ENCODE data around the gene CLEC16A. TPM values are rescaled to one million over a fixed set of nuclear protein-coding genes. Genes with fewer than 3 reads are reported as not detected.
A peak's percentile ranks its signal among the peaks of the same experiment; 100 is the strongest.

Gene CLEC16A
- total and polyA plus RNA-seq, 2 donors (not counting 1 experiment from before 2014, with no cell fraction given) = 21.9 to 79.5 TPM

- Histone ChIP-seq H2AFZ (ENCODE audit: insufficient read depth, low read depth, low read length, poor library complexity, severe bottlenecking) (no peak overlapping the region), H3K79me2 (ENCODE audit: control insufficient read depth, insufficient read depth, low read length) (peaks cover 15% of the 10 kb centered on the region), H4K20me1 (ENCODE audit: control insufficient read depth, insufficient read depth, low read length, poor library complexity, severe bottlenecking) (peaks cover 84% of the 10 kb centered on the region), H3K4me1 (ENCODE audit: control insufficient read depth in 2 of 2, insufficient read depth in 2 of 2, low read length in 2 of 2) (peaks cover 24 to 39% of the 10 kb centered on the region in 2 donors), H3K9ac (ENCODE audit: low read length) (no peak overlapping the region), H3K4me2 (replicated peaks; ENCODE audit: low read depth, low read length, poor library complexity, severe bottlenecking) (no peak overlapping the region), H3K9me3 (ENCODE audit: control extremely low read depth in 1 of 3, control insufficient read depth in 2 of 3, insufficient read depth in 1 of 3, low read length in 2 of 3) (peaks cover 0 to 5% (median 0%) of the 10 kb centered on the region in 3 donors), H3K36me3 (replicated peaks in 1 of 2; ENCODE audit: control extremely low read depth in 1 of 2, control insufficient read depth in 1 of 2, extremely low read depth in 1 of 2, insufficient read depth in 2 of 2, low read length in 1 of 2) (peaks cover 3 to 93% of the 10 kb centered on the region in 2 experiments), H3K27ac (ENCODE audit: low read length in 2 of 2) (peak overlapping the region; percentile 31 to 67), H3K4me3 (ENCODE audit: control extremely low read depth in 1 of 5, extremely low read depth in 1 of 5, insufficient read depth in 1 of 5, low read depth in 2 of 5, low read length in 4 of 5) (no peak overlapping the region), H3K27me3 (replicated peaks in 1 of 4; ENCODE audit: control extremely low read depth in 1 of 4, control insufficient read depth in 3 of 4, insufficient read depth in 4 of 4, low read length in 3 of 4) (no peaks in the 10 kb centered on the region)
- CTCF ChIA-PET = interaction anchor here (0.9 to 12.7 kb wide), 11 partner anchors 9 to 408 kb away, joined by 3 to 141 read pairs (median 3); partner anchors contain the start of genes CIITA and NUBP1
- Mint-ChIP-seq H3K27ac (peak overlapping the region; percentile 62), H3K27me3 (no peaks in the 10 kb centered on the region), H3K4me3 (no peak overlapping the region), H3K9me3 (ENCODE audit: insufficient read depth) (no peaks in the 10 kb centered on the region), H3K4me1 (peaks cover 45% of the 10 kb centered on the region)
- ATAC-seq (ENCODE audit: low read depth) = no peak
- POLR2A ChIA-PET = interaction anchor here (0.9 kb wide), 1 partner anchor 19 kb away, joined by 3 read pairs; no protein-coding TSS in a partner anchor
- intact Hi-C loops (cut with micrococcal nuclease) = no loop called here
- 98% methylated on average over 10 of the region's 10 CpGs for WGBS (ENCODE audit: insufficient coverage)
- TF ChIP-seq EZH2 (IDR thresholded peaks at IDR 0.05; ENCODE audit: borderline replicate concordance, insufficient read depth, low read depth, low read length, poor library complexity, severe bottlenecking) = no peak
- TF ChIP-seq CTCF (IDR thresholded peaks at IDR 0.05) = no peak
- DNase-seq = no peak
Measured at GRCh38 chr16:10921536-10922327, 22.6 kb upstream of the CLEC16A start.
